ENCODE measurements around the gene DGKG.

Gene DGKG

DNA sequence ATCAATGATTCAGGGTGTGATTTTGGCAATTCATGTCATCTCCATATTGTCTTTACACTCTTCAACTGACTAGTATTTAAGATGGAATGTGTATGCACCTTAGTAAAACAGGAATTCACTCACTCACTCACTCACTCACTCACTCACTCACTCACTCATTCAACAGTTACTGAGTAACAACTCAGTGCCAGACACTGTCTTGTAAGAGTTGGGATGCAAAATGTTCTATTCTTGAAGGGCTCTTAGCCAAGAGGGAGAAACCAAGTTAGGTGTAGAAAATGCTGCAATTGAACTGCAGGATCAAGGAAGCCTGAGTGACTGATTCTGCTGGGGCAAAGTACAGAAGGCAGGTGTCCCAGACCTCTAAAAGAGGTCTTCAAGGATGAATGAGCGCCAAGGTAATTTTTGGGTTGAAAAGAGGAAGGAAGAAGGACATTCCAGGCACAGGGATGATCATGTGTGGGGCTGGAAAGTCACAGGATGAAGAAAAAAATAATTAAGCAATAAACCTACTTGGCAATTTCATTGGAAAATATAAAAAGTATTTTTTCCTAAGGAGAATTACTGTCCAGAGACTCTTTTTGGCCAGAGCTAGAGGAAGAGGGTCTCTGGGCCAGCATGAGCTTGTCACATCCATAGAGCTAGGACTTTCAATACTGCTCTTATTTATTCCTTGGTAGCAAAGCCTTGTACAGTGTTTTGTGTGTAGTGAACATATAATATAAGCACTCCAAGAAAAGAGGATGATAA, 194.2 kb downstream of the DGKG start:
- DNase-seq: no peak

GRCh38 chr3:186166491-186167288, 195.3 kb downstream of the DGKG start:
- no peak for DNase-seq

DNA sequence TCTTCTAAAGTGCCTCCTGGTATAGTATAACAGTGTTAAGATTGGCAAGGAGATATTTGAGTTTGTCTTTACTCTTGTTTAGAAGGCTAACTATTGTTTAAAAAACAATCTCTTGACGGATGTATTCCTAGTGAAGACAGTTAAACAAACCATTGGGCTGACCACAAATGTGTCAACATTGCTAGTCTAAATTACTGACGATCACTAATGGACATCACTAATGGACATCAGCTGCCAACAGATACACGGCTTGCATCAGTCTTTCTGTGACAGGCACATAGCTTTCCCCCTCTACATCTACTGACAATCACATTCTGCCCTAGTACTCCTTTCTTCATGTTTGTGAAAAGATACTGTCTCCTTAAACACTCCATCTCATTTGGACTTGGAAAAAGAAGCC, 196.0 kb downstream of the DGKG start:
- no peak for DNase-seq

DNA sequence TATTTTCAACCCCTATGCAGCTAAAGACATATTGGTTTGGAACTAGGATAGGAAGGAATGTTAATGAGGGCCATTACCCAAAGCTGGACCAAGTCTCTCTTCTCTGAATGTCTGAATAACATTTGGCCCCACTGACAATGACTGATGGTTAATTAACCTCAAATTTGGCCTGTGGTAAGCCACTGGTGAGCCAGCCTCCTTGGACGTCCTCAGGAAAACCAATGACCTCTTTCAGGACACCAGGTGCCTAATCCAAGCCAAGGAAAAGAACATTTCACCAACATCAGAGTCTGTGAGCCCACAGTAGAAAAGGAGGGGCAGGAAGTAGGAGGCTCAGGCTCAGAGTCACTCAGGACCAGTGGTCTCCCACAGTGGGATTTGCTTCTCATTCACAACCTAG, 196.7 kb downstream of the DGKG start:
- DNase-seq: no peak

DNA sequence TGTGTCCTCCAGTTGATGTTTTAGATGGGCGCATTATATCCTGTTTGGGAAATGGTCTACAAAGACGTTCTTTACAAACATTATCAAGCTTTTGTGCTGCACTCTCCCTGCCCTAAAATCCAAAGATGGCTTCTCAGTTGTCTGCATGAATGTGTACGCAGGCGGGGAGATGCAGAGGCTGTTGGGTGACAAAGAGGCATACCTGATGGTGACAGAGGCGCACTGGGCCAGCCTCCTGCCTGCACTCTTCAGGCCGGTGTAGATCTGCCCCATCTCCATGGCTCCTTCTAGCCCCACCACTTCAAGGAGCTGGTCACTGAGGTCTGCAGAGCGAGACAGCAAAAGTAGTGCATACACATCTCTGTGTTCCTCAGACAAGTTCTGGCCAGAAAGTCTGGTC, 197.3 kb downstream of the DGKG start:
- DNase-seq: no peak

DNA sequence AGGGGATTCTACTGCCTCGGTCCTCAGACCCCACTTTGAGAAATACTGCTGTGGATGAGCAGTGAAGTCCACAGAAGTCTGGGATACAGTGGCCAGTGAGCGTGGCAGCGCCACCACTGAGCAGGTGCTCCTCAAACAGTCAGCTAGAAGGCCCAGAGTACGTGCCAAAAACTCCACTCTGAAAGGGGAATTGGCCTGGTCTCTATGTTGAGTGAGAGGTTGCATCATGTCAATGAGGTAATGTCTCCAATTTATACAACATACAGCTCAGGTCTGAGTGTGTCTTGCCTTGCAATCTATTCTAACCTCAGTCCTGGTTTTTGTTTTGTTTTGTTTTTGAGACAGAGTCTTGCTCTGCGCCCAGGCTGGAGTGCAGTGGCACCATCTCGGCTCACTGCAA, 199.8 kb downstream of the DGKG start:
- DNase-seq: peak; percentile 96

GRCh38 chr3:186160691-186161243, 201.3 kb downstream of the DGKG start:
- no peak for DNase-seq

- no peak for DNase-seq
Observed at GRCh38 chr3:186154641-186155040, 207.4 kb downstream of the DGKG start.

DNA sequence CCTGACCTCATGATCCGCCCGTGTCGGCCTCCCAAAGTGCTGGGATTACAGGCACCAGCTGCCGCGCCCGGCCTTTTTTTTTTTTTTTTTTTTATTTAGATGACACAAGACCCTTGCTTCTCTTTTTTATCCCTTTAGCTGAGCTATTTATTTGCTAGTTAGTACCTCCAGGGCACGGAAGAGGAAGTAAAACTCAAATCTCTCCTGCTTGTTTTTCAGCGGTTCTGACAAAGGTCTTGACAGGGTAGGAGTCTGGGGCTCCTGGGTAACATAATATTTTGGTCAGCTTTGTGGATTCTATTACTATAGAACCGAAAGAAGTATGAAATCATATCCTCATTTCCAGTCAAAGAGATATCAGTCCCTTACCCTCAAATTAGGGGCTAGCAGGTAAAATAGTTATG, 209.1 kb downstream of the DGKG start:
- DNase-seq: peak; percentile 86

GRCh38 chr3:186152361-186152798, 209.7 kb downstream of the DGKG start:
- DNase-seq: no peak

GRCh38 chr3:186151077-186151971, 210.7 kb downstream of the DGKG start:
- DNase-seq: peak; percentile 70

DNA sequence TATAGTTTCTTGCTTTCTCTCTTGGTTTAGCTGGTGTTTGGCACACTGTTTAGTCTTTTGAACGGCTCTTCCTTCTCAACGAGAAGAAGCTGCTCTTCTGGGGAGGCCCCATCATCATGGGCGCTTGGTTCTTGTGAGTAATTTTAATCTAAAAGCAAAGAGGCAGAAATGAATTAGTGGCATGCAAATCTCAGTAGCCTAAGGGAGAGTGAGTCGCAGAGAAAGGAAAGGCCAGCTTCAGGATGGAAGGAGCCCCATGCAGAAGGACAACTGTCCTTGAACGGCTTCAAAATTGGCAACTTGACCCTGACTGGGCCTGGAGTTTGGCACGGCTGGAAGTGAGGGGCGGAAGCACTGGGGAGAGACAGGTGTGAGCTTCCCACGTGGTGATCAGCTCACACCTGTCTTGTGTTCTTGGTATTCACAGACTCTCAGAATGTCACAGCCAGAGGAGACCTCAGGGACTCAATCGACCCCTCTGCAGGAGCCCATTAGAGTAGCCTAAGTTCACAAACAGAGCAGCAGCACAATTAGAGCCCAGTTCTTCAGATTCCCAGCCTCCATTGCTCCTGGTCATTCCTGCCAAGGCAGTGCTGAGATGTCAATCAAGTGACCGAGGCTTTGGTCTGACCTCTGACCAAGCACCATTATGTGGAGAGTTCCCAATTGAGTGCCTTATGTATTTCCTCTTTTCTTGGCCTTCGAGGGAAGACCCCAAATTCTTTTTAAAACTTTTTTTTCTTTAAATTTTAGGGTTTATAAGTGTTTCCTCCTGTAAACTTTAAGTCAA, 211.8 kb downstream of the DGKG start:
- DNase-seq: peak; percentile 12

DNA sequence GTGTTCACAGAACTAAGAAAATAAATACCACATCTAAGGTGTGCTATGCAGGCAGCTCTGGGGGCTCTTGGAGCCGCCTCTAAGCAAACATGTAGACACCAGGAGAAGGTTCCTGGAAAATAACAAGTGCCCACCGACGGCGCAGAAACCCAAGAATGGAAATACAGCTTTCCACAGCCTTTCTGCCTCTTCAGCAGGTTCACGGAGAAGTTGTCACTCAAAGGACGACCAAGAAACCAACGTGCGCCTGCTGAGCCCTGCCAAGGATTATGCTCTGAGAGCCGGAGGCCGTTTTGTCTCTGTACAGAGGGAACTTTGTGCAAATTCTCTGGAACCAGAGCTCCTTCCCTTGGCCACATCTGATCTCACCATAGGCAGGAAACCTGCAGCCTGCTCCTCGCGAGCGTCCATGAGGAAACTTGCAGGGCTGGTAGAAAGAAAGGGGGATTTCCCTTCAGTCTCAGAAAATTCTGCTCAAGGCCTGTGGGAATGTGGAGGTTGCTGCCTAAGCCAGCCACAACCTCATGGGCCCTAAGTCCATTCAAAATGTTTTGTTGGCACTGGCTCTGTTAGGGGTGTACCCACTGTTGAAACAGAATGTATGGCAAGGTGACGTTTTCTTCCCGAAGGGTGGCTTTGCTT, 212.6 kb downstream of the DGKG start:
- no peak for DNase-seq

- DNase-seq: no peak
Observed at GRCh38 chr3:186144257-186144656, 217.8 kb downstream of the DGKG start.

GRCh38 chr3:186143250-186143649, 218.8 kb downstream of the DGKG start:
- DNase-seq: no peak

DNA sequence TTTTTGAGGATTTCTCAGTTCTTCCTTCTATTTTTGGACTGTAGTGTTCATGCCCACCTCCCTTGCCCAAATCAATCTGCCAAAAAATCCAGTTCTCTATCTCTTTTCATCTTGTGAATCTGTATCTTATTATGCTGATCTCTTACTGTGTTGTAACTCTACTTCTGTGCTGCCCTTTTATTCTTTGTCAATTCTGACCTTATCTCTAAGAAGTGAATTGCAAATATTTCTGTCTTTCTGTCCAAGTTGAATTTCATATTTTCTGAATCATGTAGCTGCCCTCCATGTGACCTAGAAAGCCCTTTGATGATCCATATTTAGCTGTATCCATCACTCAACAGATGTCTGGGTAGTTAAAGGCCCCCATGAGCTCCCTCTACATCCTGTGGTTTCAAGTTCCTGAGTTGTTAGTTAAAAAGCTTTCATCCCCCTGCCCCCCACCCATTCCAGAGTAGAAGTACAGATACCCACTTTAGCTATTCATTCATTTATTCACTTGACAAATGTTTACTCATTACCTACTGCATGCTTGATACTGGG, 219.6 kb downstream of the DGKG start:
- no peak for DNase-seq

- DNase-seq: no peak
Observed at GRCh38 chr3:186141790-186142189, 220.2 kb downstream of the DGKG start.

DNA sequence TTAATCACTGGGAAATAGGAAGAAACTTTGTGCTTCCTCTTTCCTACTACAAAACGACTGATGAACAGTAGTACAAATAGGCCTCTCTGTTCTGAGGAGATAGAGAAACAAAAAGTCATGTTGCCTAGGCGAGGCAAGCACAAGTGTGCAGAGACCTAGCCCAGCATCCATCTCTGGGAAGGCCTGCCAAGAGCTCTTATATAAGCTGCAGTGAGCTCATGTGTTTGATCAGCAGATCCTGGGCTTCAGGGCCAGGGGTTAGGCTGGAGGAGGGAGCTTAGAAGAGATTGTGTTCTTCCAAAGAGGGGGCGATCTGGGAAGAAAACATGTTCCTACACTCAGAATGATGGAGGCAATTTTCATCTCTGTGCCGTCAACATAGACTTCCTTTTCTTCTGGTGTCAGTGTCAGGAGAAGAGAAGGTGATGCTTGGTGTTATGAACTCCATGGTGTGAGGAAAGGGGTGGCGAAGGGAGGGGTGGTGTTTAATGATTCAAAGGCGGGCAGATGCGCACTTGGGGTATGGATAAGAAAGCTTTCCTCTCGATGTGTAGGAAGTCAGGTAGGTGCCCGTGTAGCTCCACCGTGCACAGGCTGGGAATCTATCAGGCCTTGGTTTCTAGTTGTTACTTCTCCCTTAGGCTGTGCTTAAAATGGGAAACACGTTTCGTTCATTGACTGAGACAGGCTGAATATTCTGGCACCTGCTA, 223.6 kb downstream of the DGKG start:
- peak; percentile 25 for DNase-seq

DNA sequence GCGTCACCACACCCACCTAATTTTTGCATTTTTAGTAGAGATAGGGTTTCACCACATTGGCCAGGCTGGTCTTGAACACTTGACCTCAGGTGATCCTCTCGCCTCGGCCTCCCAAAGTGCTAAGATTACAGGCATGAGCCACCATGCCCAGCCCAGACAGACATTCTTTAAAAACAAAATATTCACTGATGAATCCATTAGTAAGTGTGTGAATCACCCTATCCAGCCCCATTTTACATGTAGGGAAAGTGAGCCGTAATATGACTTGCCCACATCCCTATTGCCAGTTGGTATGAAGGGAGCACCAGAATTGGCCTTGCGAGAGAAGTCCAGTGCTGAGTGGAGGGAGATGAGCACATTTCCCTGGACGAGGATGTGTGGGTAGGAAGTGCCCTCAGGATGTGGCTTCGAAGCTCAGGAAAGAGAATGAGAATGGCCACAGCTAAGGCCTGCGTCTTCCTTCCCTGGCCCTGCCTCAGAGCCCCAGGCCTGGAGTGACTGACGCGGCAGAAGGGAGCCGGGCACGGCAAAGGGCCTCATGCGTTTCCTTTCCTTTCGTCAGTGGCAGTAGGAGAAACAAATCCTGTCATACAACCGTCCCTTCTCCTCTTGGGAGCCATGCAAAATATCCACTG, 224.9 kb downstream of the DGKG start:
- no peak for DNase-seq

- DNase-seq: no peak
Observed at GRCh38 chr3:186133980-186134379, 228.1 kb downstream of the DGKG start.
